ENCODE data around the gene MAF.

The MAF gene

GRCh38 chr16:79600638-79601091 lies at the start of gene MAF:
TSS of gene MAF (minus strand) at chr16:79600737. CDS start at chr16:79599902, 835 bp downstream.
- peak; percentile 8 for DNase-seq
- TF ChIP-seq CTCF (IDR thresholded peaks at IDR 0.05; ENCODE audit: low read depth, low read length), result no peak
- Histone ChIP-seq H3K27me3 (ENCODE audit: insufficient read depth, low read depth, severe bottlenecking) (peaks cover 81% of the 10 kb centered on the region), H3K36me3 (no peaks in the 10 kb centered on the region), H3K4me3 (ENCODE audit: low read depth, low read length) (peak within 1 kb of the TSS; percentile 31), H3K27ac (no peak within 1 kb of the TSS), H3K9me3 (ENCODE audit: severe bottlenecking) (peaks cover 3% of the 10 kb centered on the region)

- peaks cover 85% of the 10 kb centered on the region for H3K27me3 ChIP-seq (ENCODE audit: insufficient read depth, low read depth, severe bottlenecking)
- H3K27ac ChIP-seq, result no peak overlapping the region
- no peak for DNase-seq
- H3K9me3 ChIP-seq (ENCODE audit: severe bottlenecking), result no peaks in the 10 kb centered on the region
- no peaks in the 10 kb centered on the region for H3K36me3 ChIP-seq
- no peak overlapping the region for H3K4me3 ChIP-seq (ENCODE audit: low read depth, low read length)
- TF ChIP-seq CTCF (IDR thresholded peaks at IDR 0.05; ENCODE audit: low read depth, low read length), result no peak
Measured at GRCh38 chr16:79648826-79649225, 48.3 kb upstream of the MAF start.

GRCh38 chr16:79647586-79647985 lies 47.0 kb upstream of the MAF start:
- no peak for DNase-seq
- Histone ChIP-seq H3K36me3 (no peaks in the 10 kb centered on the region), H3K4me3 (ENCODE audit: low read depth, low read length) (no peak overlapping the region), H3K9me3 (ENCODE audit: severe bottlenecking) (no peaks in the 10 kb centered on the region), H3K27ac (no peak overlapping the region), H3K27me3 (ENCODE audit: insufficient read depth, low read depth, severe bottlenecking) (peaks cover 89% of the 10 kb centered on the region)
- no peak for TF ChIP-seq CTCF (IDR thresholded peaks at IDR 0.05; ENCODE audit: low read depth, low read length)

GRCh38 chr16:79645701-79646100 lies 45.2 kb upstream of the MAF start:
- H3K27me3 ChIP-seq (ENCODE audit: insufficient read depth, low read depth, severe bottlenecking), result peaks cover 89% of the 10 kb centered on the region
- H3K27ac ChIP-seq, result no peak overlapping the region
- no peak overlapping the region for H3K4me3 ChIP-seq (ENCODE audit: low read depth, low read length)
- TF ChIP-seq CTCF (IDR thresholded peaks at IDR 0.05; ENCODE audit: low read depth, low read length), result no peak
- DNase-seq, result no peak
- no peaks in the 10 kb centered on the region for H3K9me3 ChIP-seq (ENCODE audit: severe bottlenecking)
- no peaks in the 10 kb centered on the region for H3K36me3 ChIP-seq

GRCh38 chr16:79644971-79645667 lies 44.6 kb upstream of the MAF start:
- no peak overlapping the region for H3K4me3 ChIP-seq (ENCODE audit: low read depth, low read length)
- peaks cover 89% of the 10 kb centered on the region for H3K27me3 ChIP-seq (ENCODE audit: insufficient read depth, low read depth, severe bottlenecking)
- H3K27ac ChIP-seq, result no peak overlapping the region
- no peaks in the 10 kb centered on the region for H3K9me3 ChIP-seq (ENCODE audit: severe bottlenecking)
- no peak for TF ChIP-seq CTCF (IDR thresholded peaks at IDR 0.05; ENCODE audit: low read depth, low read length)
- DNase-seq, result no peak
- no peaks in the 10 kb centered on the region for H3K36me3 ChIP-seq

- DNase-seq, result no peak
- TF ChIP-seq CTCF (IDR thresholded peaks at IDR 0.05; ENCODE audit: low read depth, low read length), result no peak
- Histone ChIP-seq H3K4me3 (ENCODE audit: low read depth, low read length) (no peak overlapping the region), H3K27ac (no peak overlapping the region), H3K36me3 (no peaks in the 10 kb centered on the region), H3K27me3 (ENCODE audit: insufficient read depth, low read depth, severe bottlenecking) (peaks cover 84% of the 10 kb centered on the region), H3K9me3 (ENCODE audit: severe bottlenecking) (no peaks in the 10 kb centered on the region)
Measured at GRCh38 chr16:79642652-79643051, 42.1 kb upstream of the MAF start.

Measured in WERI-Rb-1 (cell line).